HEK293 (cell line): Measurements from ENCODE around the gene LPP.

Experiments used
- CTCF ChIA-PET: fragments of 350-600 bp; formaldehyde crosslinking; extraction: SDS; loops from one replicate; lab custom pipeline; 2021; ENCODE audit warnings: antibody characterized with exemption; lab: Yijun Ruan, JAX
- POLR2A ChIA-PET: fragments of 300-600 bp; formaldehyde crosslinking; extraction: SDS; loops from one replicate; lab custom pipeline; 2020; ENCODE audit warnings: antibody characterized with exemption, inconsistent platforms; lab: Yijun Ruan, JAX
- H3K27ac ChIP-seq: fragments of 200-500 bp; sonication (Bioruptor generic); 2 replicates; pipeline ENCODE4 v1.5.1; 2014; ENCODE audit warnings: low read depth, low read length, control low read depth, inconsistent platforms; ENCODE audit errors: extremely low read depth
- H3K36me3 ChIP-seq, 2 experiments: fragments of 200-500 bp in 1 of 2; sonication (Bioruptor generic) in 1 of 2; 1 replicate in 1 of 2; 2 replicates in 1 of 2; pipeline ENCODE4 v1.5.1; 2014 to 2017; ENCODE audit warnings: inconsistent platforms in 2 of 2, low read length in 2 of 2; ENCODE audit not compliant: control insufficient read depth in 2 of 2, insufficient read depth in 1 of 2
- H3K4me1 ChIP-seq: fragments of 200-500 bp; sonication (Bioruptor generic); 2 replicates; pipeline ENCODE4 v1.5.1; 2014; ENCODE audit warnings: mild to moderate bottlenecking, low read length, inconsistent platforms; ENCODE audit not compliant: control insufficient read depth, insufficient read depth
- H3K4me3 ChIP-seq: 2 replicates; pipeline ENCODE4 v1.5.1; 2011; ENCODE audit warnings: low read depth, mild to moderate bottlenecking, control low read depth, low read length, moderate library complexity
- H3K9me3 ChIP-seq: fragments of 200-500 bp; sonication (Bioruptor generic); 2 replicates; pipeline ENCODE4 v1.5.1; 2014; ENCODE audit warnings: low read depth, low read length, inconsistent platforms; ENCODE audit not compliant: control insufficient read depth, insufficient read depth
- FEZF1 ChIP-seq: fragments of 450-650 bp; formaldehyde crosslinking; IDR thresholded peaks from 2 replicates; pipeline ENCODE4 v1.5.1; 2016; ENCODE audit warnings: missing biosample characterization, missing genetic modification characterization
- HOXD13 ChIP-seq: sonication (generic); formaldehyde crosslinking; IDR thresholded peaks from 2 replicates; pipeline ENCODE4 v1.8.0; 2022; ENCODE audit warnings: missing genetic modification reagents, borderline replicate concordance
- KLF7 ChIP-seq: fragments of 450-650 bp; formaldehyde crosslinking; IDR thresholded peaks from 2 replicates; pipeline ENCODE4 v1.5.1; 2016; ENCODE audit warnings: missing biosample characterization, missing genetic modification characterization, borderline replicate concordance
- KLF8 ChIP-seq: fragments of 450-650 bp; formaldehyde crosslinking; IDR thresholded peaks from 2 replicates; pipeline ENCODE4 v1.5.1; 2016; ENCODE audit warnings: missing biosample characterization, missing genetic modification characterization
- PRDM1 ChIP-seq: fragments of 450-650 bp; formaldehyde crosslinking; IDR thresholded peaks from 2 replicates; pipeline ENCODE4; 2016; ENCODE audit warnings: missing biosample characterization, missing genetic modification characterization
- TCF7L2 ChIP-seq: IDR thresholded peaks from 2 replicates; pipeline ENCODE4 v1.6.1; 2011; ENCODE audit warnings: low read depth, mild to moderate bottlenecking, inconsistent platforms, low read length, moderate library complexity, borderline replicate concordance
- ZBTB8A ChIP-seq: fragments of 450-650 bp; formaldehyde crosslinking; IDR thresholded peaks from 2 replicates; pipeline ENCODE4 v1.5.1; 2016; ENCODE audit warnings: missing biosample characterization, missing genetic modification characterization
- ZNF140 ChIP-seq: fragments of 450-650 bp; formaldehyde crosslinking; IDR thresholded peaks from 2 replicates; pipeline ENCODE4 v1.5.1; 2016; ENCODE audit warnings: missing biosample characterization, missing genetic modification characterization
- ZNF202 ChIP-seq: fragments of 450-650 bp; formaldehyde crosslinking; IDR thresholded peaks from 2 replicates; pipeline ENCODE4 v1.5.1; 2016; ENCODE audit warnings: missing biosample characterization, missing genetic modification characterization, borderline replicate concordance
- ZNF211 ChIP-seq: fragments of 450-650 bp; formaldehyde crosslinking; IDR thresholded peaks from 2 replicates; pipeline ENCODE4 v1.5.1; 2016; ENCODE audit warnings: low read depth, missing biosample characterization, missing genetic modification characterization
- ZNF292 ChIP-seq: fragments of 450-650 bp; formaldehyde crosslinking; IDR thresholded peaks from 2 replicates; pipeline ENCODE4 v1.5.1; 2016; ENCODE audit warnings: low read depth, missing biosample characterization, missing genetic modification characterization, borderline replicate concordance
- ZNF366 ChIP-seq: fragments of 450-650 bp; formaldehyde crosslinking; conservative IDR thresholded peaks from 2 replicates; pipeline ENCODE4 v1.5.1; 2016; ENCODE audit warnings: missing biosample characterization, missing genetic modification characterization
- ZNF501 ChIP-seq: fragments of 450-650 bp; formaldehyde crosslinking; IDR thresholded peaks from 2 replicates; pipeline ENCODE4 v1.5.1; 2016; ENCODE audit warnings: missing biosample characterization, missing genetic modification characterization
- ZNF558 ChIP-seq: fragments of 450-650 bp; formaldehyde crosslinking; IDR thresholded peaks from 2 replicates; pipeline ENCODE4 v1.5.1; 2016; ENCODE audit warnings: missing biosample characterization, missing genetic modification characterization
- ZNF596 ChIP-seq: fragments of 450-650 bp; IDR thresholded peaks from 2 replicates; pipeline ENCODE4 v1.5.0; 2018; ENCODE audit warnings: missing biosample characterization, mild to moderate bottlenecking, missing genetic modification characterization, moderate library complexity
- ZNF610 ChIP-seq: fragments of 450-650 bp; formaldehyde crosslinking; IDR thresholded peaks from 2 replicates; pipeline ENCODE4 v1.5.1; 2016; ENCODE audit warnings: missing biosample characterization, missing genetic modification characterization, borderline replicate concordance
- ZNF629 ChIP-seq: fragments of 450-650 bp; formaldehyde crosslinking; IDR thresholded peaks from 2 replicates; pipeline ENCODE4 v1.5.1; 2017; ENCODE audit warnings: missing biosample characterization, missing genetic modification characterization
- ZNF677 ChIP-seq: fragments of 450-650 bp; IDR thresholded peaks from 2 replicates; pipeline ENCODE4 v1.5.0; 2018; ENCODE audit warnings: missing biosample characterization, mild to moderate bottlenecking, missing genetic modification characterization, moderate library complexity
- ZNF830 ChIP-seq: fragments of 450-650 bp; IDR thresholded peaks from 2 replicates; pipeline ENCODE4 v1.5.0; 2018; ENCODE audit warnings: missing biosample characterization, missing genetic modification characterization, low read depth, mild to moderate bottlenecking, moderate library complexity
- TF ChIP-seq, protein P1 (sequence below): fragments of 450-650 bp; formaldehyde crosslinking; IDR thresholded peaks from 2 replicates; pipeline ENCODE4; 2016; ENCODE audit warnings: missing biosample characterization, missing genetic modification characterization
- TF ChIP-seq, protein P2 (sequence below): fragments of 450-650 bp; formaldehyde crosslinking; IDR thresholded peaks from 2 replicates; pipeline ENCODE4 v1.5.1; 2016; ENCODE audit warnings: missing biosample characterization, missing genetic modification characterization
- TF ChIP-seq, protein P3 (sequence below): fragments of 450-650 bp; IDR thresholded peaks from 2 replicates; pipeline ENCODE4 v1.5.1; 2018; ENCODE audit warnings: missing biosample characterization, mild to moderate bottlenecking, missing genetic modification characterization
- TF ChIP-seq, protein P4 (sequence below): fragments of 450-650 bp; formaldehyde crosslinking; IDR thresholded peaks from 2 replicates; pipeline ENCODE4 v1.5.1; 2016; ENCODE audit warnings: missing biosample characterization, missing genetic modification characterization
- TF ChIP-seq, protein P5 (sequence below): fragments of 450-650 bp; formaldehyde crosslinking; IDR thresholded peaks from 2 replicates; pipeline ENCODE4 v1.5.1; 2016; ENCODE audit warnings: missing biosample characterization, missing genetic modification characterization
- TF ChIP-seq, protein P6 (sequence below): fragments of 450-650 bp; formaldehyde crosslinking; optimal IDR thresholded peaks from 2 replicates; pipeline ENCODE3; 2016; ENCODE audit warnings: missing biosample characterization, mild to moderate bottlenecking, missing genetic modification characterization

Gene LPP

DNA sequence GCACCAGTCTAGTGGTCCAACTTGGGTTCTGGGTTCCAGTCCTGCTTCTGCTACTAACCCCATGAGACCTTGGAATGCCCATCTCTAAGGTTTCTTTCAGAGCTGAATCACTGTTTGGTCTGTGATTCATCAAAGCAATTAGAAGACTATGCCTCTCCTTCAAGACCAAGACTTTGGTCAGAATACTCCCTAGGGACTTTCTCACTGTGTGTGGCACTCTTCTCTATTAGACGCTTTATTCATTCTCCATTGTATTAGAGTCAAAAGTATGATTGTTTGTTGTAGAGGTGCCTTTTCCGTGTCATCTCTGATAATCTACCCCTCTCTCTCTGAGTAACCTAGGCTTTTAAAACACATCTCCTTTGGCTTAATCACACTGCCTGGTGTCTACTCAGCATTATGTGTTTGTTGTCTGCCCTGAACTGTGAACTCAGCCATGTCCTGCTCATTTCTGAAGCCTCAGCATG, 90.5 kb downstream of the LPP start:
- no peaks in the 10 kb centered on the region for H3K9me3 ChIP-seq
- H3K4me1 ChIP-seq, result no peaks in the 10 kb centered on the region
- CTCF ChIA-PET, result no interaction called here
- no peaks in the 10 kb centered on the region for H3K36me3 ChIP-seq
- TF ChIP-seq ZNF211 (no peak), ZNF292 (no peak), ZNF366 (tag by site-specific recombination) (0 out of 2 replicates have a peak, but pooled peaks have one; percentile 14), ZNF629 (peak; percentile 23; the same call in 1 of the 2 replicates), FEZF1 (tag by site-specific recombination) (no peak), PRDM1 (tag by site-specific recombination) (0 out of 2 replicates have a peak, but pooled peaks have one; percentile 7), ZNF596 (tag by site-specific recombination) (no peak)
- TF ChIP-seq, protein P1, sequence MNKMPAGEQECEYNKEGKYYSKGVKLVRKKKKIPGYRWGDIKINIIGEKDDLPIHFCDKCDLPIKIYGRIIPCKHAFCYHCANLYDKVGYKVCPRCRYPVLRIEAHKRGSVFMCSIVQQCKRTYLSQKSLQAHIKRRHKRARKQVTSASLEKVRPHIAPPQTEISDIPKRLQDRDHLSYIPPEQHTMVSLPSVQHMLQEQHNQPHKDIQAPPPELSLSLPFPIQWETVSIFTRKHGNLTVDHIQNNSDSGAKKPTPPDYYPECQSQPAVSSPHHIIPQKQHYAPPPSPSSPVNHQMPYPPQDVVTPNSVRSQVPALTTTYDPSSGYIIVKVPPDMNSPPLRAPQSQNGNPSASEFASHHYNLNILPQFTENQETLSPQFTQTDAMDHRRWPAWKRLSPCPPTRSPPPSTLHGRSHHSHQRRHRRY, result no peak
- TF ChIP-seq, protein P2, sequence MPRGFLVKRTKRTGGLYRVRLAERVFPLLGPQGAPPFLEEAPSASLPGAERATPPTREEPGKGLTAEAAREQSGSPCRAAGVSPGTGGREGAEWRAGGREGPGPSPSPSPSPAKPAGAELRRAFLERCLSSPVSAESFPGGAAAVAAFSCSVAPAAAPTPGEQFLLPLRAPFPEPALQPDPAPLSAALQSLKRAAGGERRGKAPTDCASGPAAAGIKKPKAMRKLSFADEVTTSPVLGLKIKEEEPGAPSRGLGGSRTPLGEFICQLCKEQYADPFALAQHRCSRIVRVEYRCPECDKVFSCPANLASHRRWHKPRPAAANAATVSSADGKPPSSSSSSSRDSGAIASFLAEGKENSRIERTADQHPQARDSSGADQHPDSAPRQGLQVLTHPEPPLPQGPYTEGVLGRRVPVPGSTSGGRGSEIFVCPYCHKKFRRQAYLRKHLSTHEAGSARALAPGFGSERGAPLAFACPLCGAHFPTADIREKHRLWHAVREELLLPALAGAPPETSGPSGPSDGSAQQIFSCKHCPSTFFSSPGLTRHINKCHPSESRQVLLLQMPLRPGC, result peak; percentile 54; the same call in 1 of the 2 replicates
- TF ChIP-seq, all 188 proteins: peak for 4
- POLR2A ChIA-PET, result no interaction called here
- Histone ChIP-seq H3K27ac (no peak overlapping the region), H3K4me3 (no peak overlapping the region)

DNA sequence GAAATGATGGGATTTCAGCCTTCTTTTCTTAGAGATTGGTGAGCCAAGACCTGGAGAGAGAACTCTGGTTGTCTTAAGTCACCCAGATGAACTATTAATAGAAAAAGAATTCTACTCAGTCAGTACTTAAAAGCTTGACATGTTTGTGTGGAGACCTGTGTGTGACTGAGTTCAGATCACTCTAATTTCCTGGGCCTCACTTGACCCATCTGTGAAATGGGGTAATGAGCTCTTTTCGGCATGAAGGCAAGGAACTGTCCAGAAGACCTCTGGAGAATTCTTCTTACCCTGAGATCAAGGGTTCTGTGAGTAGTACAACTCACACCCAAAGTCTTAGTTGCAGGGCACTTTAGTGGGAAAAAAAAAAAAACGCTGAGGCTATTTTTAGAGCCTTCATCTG, 92.9 kb downstream of the LPP start:
- no peak overlapping the region for H3K4me3 ChIP-seq
- ChIA-PET CTCF (no interaction called here), POLR2A (no interaction called here)
- TF ChIP-seq, protein P3, sequence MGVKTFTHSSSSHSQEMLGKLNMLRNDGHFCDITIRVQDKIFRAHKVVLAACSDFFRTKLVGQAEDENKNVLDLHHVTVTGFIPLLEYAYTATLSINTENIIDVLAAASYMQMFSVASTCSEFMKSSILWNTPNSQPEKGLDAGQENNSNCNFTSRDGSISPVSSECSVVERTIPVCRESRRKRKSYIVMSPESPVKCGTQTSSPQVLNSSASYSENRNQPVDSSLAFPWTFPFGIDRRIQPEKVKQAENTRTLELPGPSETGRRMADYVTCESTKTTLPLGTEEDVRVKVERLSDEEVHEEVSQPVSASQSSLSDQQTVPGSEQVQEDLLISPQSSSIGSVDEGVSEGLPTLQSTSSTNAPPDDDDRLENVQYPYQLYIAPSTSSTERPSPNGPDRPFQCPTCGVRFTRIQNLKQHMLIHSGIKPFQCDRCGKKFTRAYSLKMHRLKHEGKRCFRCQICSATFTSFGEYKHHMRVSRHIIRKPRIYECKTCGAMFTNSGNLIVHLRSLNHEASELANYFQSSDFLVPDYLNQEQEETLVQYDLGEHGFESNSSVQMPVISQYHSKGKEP (tag by site-specific recombination), result no peak
- no peak for TF ChIP-seq HOXD13 (CRISPR knock-in tag)
- no peak for TF ChIP-seq ZNF558 (tag by site-specific recombination)
- no peak for TF ChIP-seq ZNF211
- no peak for TF ChIP-seq KLF7 (tag by site-specific recombination)
- TF ChIP-seq ZNF677, result no peak
- H3K9me3 ChIP-seq, result no peaks in the 10 kb centered on the region
- H3K4me1 ChIP-seq, result no peaks in the 10 kb centered on the region
- H3K36me3 ChIP-seq, result no peaks in the 10 kb centered on the region
- no peak overlapping the region for H3K27ac ChIP-seq

DNA sequence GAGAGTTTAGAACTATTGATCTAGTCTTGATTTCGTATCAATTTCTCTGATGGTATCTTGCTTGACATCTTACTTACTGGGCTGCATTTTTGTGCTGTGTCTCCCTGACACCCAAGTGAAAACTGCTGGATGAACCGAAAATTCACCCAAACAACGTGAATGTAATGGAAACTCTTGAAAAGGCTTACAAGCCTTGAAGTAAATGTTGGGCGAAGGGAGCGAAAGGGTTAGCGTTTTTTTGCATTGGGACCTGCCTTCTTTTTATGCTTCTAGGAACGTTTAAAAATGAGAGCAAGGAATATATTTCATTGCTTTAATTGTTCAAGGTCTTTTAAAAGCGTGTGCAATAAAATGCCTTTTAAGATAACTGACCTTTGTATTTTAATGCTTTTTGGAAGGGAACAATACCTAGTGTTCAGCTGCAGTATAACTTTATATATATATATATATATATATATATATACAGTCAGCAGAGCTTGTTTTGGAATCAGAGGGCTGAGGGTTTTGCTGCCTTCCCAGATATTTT, 94.1 kb downstream of the LPP start:
- POLR2A ChIA-PET, result no interaction called here
- H3K4me1 ChIP-seq, result no peaks in the 10 kb centered on the region
- CTCF ChIA-PET, result no interaction called here
- no peak overlapping the region for H3K4me3 ChIP-seq
- H3K36me3 ChIP-seq, result no peaks in the 10 kb centered on the region
- no peaks in the 10 kb centered on the region for H3K9me3 ChIP-seq
- H3K27ac ChIP-seq, result no peak overlapping the region
- no peak for TF ChIP-seq ZNF596 (tag by site-specific recombination)
- TF ChIP-seq ZNF140 (tag by site-specific recombination), result no peak
- TF ChIP-seq, protein P4, sequence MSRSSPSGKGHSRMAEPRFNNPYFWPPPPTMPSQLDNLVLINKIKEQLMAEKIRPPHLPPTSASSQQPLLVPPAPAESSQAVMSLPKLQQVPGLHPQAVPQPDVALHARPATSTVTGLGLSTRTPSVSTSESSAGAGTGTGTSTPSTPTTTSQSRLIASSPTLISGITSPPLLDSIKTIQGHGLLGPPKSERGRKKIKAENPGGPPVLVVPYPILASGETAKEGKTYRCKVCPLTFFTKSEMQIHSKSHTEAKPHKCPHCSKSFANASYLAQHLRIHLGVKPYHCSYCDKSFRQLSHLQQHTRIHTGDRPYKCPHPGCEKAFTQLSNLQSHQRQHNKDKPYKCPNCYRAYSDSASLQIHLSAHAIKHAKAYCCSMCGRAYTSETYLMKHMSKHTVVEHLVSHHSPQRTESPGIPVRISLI (tag by site-specific recombination), result no peak
- no peak for TF ChIP-seq ZNF501 (tag by site-specific recombination)
- TF ChIP-seq ZNF610 (tag by site-specific recombination), result no peak
- no peak for TF ChIP-seq ZNF202
- TF ChIP-seq ZBTB8A, result no peak
- no peak for TF ChIP-seq ZNF830 (tag by site-specific recombination)
- no peak for TF ChIP-seq TCF7L2
- no peak for TF ChIP-seq KLF8 (tag by site-specific recombination)
- TF ChIP-seq, protein P5, sequence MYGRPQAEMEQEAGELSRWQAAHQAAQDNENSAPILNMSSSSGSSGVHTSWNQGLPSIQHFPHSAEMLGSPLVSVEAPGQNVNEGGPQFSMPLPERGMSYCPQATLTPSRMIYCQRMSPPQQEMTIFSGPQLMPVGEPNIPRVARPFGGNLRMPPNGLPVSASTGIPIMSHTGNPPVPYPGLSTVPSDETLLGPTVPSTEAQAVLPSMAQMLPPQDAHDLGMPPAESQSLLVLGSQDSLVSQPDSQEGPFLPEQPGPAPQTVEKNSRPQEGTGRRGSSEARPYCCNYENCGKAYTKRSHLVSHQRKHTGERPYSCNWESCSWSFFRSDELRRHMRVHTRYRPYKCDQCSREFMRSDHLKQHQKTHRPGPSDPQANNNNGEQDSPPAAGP (tag by site-specific recombination), result no peak
- TF ChIP-seq, protein P6, sequence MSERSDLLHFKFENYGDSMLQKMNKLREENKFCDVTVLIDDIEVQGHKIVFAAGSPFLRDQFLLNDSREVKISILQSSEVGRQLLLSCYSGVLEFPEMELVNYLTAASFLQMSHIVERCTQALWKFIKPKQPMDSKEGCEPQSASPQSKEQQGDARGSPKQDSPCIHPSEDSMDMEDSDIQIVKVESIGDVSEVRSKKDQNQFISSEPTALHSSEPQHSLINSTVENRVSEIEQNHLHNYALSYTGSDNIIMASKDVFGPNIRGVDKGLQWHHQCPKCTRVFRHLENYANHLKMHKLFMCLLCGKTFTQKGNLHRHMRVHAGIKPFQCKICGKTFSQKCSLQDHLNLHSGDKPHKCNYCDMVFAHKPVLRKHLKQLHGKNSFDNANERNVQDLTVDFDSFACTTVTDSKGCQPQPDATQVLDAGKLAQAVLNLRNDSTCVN, result no peak
